ENCODE measurements around the gene MLC1.
"Not testable (repeated sequence)": the region's sequence is repeated elsewhere in the genome, so short reads cannot be mapped to it uniquely, and the experiment has no call there.

Gene MLC1

DNA sequence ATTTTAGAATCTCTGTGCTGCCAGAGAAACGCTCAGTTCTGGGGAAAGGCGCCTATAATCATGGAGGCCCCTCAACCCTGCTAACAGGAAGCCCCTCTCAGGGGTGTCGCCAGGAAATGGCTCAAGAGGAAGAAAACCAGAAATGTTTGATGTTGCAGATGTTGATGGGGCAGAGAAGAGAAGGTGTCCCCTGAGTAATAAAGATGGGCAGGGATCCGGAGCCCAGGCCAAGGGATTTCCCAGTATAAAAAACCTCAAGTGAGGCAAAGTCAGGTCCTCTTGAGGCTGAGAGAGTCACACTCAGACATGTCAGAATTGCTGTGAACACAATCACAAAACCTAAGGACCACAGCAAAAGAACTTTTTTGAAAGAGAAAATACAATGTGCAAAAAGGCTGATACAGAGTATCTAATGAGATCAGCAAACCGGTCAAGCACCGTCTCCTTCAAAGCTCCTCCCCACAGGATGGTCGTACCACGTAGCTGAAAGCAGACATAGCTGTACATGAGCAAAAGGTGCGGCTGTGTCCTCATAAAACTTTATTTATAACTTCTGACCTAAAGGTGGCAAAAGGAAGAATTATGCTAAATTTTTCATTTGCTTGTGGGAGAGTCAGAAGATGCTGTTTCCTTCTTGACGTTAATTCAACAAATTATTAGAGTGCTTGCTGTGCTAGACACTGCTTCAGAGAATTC lies 16.8 kb upstream of the MLC1 start:
- DNase-seq, result no peak

DNA sequence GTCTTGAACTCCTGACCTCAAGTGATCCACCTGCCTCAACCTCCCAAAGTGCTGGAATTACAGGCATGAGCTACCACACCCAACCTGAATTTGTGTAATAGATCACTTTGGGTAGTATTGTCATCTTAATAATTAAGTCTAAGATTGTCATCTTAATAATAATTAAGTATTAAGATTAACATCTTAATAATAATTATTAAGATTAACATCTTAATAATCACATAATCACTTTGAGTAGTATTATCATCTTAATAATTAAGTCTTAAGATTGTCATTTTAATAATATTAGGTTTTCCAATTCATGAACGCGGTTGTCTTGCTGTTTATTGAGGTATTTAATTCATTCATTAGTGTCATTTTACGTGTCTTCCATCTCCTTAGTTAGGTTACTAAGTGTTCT lies 12.8 kb upstream of the MLC1 start:
- DNase-seq, result no peak

DNA sequence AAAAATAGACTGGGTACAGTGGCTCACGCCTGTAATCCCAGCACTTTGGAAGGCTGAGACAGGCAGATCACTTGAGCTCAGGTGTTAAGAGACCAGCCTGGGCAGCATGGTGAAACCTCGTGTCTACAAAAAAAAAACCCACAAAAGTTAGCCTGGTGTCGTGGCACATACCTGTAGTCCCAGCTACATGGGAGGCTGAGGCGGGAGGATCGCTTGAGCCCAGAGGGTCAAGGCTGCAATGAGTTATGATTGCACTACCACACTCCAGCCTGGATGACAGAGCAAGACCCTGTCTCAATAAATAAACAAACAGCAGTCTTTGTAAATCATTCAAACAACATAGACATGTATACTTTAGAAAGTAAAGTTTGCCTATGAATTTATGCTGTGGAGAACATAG lies 7.1 kb upstream of the MLC1 start:
- no peak for DNase-seq

DNA sequence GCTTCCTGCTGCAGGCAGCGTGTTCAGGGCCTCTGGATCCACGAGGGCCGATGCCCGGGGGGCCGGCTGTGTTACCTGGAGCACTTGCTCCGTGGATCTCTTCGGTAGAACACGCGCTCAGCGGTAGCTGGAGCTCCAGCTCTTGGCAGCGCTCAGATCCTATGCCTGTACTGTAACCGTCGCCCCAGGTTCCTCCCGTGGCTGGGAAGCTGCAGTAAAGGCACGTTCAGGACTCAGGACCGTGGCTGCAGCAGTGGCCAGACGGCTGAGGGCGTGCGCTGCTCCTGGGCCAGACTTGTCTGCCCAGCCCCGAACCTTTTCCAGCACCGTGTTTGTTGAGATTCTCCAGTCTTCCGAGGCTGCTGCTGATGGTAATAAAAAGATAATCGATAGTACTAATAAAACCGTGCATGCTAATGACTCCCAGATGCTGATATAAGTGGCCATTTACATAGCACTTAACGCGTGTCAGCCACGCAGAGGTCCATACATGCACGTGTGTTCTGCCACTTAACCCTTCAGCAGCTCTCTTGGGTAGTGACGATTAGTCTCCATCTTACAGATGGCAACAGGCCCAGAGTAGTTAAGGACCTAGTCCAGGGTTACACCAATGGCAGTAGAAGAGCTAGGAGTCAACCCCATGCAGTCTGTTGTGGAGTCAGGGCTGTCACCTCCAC lies 6.0 kb upstream of the MLC1 start:
- no peak for DNase-seq

DNA sequence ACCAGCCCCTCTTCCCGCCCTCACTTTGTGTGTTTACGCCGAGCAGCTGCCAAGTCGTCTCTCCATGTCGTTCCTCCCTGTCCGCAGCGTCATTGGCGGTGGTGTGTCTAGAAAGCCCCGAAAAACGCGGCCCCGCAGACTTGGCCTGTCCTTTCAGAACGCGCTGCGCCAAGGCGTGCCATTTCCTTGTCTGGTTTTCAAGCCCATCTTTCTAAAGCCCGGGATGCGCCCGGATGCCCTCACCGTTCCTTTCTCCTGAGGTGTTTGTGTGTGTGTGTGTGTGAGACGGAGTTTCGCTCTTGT lies 5.1 kb upstream of the MLC1 start:
- no peak for DNase-seq

DNA sequence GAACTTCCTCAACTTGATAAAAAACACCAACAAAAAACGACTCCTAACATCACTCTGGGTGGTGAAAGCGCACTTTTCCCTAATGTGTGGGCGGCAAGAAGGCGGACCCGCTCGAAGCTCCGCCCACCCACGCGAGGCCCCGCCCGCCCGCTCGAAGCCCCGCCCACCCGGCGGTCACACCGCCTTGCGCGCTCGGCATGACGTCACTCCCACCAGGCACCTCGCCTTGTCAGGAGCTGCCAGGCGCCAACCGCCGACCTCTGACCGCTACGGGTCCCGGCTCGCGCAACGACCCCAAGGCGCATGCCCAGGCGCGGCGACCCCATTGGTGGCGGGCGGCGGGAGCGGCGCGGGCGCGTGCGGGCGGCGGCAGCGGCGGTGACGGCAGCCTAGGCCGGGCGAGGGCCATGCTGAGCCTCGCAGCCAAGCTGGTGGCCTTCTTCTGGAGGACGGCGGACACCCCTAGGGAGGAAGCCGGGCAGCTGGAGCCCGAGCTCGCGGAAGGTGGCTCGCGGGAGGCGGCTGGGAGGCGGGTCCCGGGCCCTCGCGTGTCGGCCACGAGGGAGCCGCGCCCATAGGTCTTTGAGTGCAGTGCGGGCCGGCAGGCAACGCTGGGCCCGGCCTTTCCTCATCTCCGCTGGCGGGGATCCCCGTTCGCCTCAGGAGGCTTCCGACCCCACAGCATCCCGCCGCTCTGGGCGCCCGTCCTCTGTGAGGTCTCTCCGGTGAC lies 4.6 kb upstream of the MLC1 start, which contains the start of gene MOV10L1:
Gene MOV10L1, plus strand, starts transcription at position 325 of the 730 bp plus-strand sequence. Its CDS starts 83 bp downstream, at position 408.
- no peak for DNase-seq

DNA sequence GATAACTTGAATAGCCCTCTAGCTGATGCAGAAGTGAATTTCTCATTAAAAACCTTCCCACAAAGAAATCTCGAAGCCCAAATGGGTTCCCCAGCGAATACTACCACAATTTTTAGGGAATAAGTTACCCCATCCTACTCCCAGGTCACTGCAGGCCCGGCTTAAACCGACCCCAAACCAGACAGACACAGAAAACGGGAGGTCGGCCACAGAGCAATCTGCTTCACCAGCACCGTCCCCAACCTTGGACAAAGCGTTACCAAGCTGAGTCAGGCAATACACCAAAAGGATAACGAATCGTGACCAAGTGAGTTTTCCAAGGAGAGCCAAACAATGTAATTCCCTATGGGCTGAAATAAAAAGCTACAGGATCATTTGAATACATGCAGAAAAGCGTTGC lies 4.0 kb upstream of the MLC1 start:
- no peak for DNase-seq

DNA sequence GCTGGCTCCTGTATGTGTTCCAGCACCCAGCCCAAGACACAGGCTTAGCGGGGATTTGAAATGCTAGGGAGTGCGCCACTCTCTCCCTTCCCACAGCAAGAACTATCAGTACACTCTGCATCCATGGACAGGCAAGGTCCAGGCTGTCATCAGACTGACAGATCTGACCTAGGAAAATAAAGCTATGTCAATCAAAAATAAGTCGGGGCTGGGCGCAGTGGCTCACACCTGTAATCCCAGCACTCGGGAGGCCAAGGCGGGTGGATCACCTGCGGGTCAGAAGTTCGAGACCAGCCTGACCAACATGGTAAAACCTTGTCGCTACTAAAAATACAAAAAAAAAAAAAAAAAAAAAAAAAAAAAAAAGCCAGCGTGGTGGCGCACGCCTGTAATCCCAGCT lies 2.9 kb upstream of the MLC1 start:
- no peak for DNase-seq

DNA sequence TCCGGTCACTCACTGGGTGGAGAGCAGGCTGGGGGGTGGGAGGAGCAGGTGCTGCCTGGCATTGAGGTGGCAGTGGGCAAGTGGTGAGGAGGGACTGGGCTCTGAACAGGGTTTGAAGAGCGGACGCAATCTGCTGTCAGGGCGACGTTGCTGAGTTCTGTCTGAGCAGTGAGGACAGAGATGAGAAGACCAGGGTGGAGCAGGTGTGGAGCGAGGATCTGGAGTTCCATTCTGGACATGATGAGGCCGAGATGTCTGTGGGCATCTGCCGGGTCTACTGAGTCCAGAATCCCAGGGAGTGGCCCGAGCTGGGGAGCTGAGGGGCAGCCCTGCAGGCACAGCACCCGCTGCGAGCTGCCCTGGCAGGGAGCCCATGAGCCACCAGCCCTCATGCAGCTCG lies 2.4 kb upstream of the MLC1 start:
- no peak for DNase-seq

DNA sequence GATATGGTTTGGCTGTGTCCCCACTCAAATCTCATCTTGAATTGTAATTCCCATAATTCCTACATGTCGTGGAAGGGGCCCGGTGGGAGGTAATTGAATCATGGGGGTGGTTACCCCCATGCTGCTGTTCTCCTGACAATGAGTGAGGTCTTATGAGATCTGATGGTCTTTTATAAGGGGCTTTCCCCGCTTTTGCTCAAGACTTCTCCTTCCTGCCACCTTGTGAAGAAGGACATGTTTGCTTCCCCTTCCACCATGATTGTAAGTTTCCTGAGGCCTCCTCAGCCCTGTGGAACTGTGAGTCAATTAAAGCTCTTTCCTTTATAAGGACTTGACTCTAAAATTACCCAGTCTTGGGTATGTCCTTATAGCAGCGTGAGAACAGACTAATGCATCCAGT lies 1.7 kb upstream of the MLC1 start:
- DNase-seq, result not testable (repeated sequence)

DNA sequence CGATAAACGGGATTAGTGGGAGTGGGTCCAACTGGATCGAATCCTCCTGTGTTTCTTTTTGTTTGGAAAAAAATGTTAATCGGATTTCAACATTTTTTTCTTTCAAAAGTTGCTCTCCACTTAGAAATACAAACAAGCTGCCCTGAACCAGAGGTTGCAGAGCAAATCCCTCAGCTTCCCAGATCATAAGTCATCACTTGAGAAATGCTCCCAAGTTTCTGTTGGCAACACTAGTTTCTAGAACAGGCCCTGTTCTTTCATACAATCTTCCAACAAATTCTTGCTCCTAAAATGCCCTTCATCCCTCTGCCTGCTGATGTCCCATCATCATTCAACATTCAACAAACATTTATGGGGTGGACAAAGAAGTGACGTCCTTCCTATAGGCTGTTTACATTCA lies 1.3 kb upstream of the MLC1 start:
- no peak for DNase-seq

DNA sequence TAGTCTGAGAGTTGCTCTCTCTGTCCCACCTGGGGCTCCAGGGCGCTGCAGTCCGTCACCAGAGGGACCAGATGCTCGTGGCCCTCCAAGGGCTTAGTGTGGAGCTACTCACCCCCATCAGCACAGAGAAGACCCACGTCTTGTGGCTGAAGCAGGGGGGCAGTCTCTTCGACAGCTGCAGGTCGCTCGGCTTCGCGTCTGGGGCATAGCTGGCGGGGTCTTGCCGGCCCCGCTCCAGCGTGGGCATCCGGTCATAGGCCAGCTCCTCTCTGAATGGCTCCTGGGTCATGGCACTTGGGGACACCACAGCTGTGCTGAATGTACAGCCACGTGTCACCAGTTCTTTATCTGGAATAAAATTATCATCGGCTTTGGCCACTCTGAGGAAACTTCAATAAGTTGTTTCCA lies 608 bp downstream of the MLC1 start:
- no peak for DNase-seq

DNA sequence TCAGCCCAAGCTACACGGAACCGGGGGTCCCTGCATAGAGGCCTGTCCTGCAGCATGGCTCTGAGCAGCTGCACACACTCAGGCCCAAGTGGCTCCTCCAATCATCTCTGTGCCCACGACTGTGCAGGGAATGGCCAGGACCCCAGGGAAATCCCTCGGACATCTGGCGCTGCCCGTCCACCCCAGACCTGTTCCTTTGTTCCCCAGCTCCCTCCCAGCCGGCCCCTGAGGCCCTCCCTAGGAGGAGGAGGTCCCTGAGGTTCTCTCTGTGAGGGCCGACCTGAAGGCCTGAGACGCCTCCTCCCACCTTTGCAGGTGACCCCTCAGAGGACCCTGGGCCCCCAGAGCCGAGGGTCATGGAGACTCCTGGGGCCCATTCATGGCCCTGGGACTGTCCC lies 1.1 kb downstream of the MLC1 start:
- DNase-seq, result no peak

DNA sequence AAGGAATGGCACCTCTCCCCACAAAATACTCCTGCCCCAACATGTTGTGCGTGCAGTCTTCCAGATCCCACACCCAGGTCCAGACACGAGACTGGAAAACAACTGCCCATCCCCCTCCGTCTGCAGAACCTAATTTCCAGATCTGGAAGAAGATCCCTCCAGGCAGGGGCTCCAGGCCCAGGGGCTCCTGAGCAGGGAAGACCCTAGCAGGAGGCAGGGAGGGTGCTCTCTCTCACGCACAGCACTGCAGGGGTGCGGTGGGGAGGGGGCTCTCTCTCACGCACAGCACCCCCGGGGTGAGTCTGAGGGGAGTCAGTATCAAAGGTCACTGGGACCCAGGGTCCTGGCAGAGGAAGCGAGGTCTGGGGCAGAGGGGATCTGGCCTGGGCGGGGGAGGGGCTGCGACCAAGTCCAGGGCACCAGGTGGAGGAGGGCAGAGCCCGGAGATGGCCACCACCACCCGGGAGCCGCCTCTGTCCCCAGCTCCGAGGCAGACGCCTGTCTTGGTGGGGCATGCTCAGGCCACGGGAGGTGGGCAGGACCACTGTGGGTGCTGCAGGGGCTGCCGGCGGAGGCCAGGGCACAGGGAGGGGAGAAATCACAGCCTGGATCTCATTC lies 1.7 kb downstream of the MLC1 start:
- DNase-seq, result no peak

DNA sequence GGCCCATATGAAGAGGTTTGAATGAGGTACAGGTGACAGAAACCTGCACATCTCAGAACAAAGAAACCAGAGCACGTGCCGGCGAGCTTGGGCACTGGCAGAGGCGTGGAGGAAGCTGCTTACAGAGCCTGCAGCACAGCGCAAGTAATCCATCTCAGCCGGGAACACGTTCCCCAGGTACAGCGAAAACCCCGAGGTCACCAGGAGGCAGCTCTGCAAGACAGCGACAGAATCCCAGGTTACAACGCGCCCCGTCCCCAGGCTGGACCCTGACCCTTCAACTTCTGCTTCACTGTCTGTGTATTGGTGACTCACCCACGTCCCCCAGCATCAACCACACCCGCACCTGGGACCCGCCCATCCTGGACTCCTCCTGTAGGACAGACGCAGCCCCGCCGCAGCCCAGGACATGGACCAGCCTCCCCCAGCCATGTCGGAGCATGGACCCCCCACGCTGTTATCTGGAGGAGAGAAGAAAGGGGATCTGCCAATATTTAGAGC lies 2.2 kb downstream of the MLC1 start:
- DNase-seq, result no peak

DNA sequence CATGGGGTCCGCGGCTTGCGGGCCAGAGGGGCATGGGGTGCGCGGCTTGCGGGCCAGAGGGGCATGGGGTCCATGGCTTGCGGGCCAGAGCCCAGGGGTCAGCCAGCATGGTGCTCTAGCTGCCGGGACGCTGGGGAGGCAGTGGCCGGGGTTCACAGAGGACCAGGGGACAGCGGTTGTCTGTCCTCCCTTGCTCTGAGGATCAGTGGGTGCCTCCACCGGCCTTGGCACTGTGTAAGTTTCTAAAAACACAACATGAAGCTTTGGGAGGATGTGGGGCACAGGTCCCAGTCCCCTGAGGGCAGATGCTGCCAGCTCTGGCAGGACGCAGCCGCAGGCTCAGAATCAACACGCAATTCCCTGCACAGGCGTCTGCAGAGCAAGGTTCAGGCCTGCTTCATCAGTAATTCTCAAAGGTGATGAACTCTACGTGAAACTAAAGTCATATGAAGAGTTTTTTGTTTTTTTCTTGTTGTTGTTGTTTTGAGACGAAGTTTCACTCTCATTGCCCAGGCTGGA lies 3.0 kb downstream of the MLC1 start:
- no peak for DNase-seq

DNA sequence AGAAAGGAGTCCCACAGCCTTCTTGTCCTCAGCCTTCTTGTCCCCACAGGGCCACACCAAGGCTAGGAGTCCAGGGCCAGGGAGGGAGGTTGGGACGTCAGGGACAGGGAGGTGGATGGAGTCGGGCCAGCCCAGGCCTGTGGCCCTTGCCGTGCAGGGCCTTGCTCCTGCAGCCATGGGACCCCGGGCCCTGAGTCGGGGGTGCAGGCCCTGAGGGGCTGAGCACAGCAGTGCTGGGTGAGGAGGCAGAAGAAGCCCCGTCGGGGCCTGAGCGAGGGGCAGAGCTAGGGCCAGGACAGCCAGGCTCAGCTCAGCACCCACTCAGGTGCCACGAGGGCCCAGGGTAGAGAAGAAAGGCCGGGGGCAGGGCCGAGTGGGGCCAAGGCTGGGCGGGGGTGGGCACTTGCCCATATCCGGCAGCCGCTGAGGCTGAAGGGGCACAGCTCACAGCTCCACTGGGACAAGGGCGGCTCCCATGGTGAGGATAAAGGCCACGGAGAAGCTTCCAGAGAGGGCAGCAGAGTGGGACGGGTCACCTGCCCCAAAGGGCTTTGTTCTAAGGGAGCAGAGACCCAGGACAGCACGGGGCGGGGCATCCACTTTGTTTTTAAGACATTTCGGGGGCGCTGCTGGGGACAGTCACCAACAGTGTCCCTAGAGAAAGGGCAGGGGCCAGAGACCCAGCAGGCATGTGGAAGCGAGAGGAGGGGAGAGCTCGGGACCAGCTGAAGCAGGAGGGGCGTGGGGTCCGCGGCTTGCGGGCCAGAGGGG lies 3.6 kb downstream of the MLC1 start:
- no peak for DNase-seq

DNA sequence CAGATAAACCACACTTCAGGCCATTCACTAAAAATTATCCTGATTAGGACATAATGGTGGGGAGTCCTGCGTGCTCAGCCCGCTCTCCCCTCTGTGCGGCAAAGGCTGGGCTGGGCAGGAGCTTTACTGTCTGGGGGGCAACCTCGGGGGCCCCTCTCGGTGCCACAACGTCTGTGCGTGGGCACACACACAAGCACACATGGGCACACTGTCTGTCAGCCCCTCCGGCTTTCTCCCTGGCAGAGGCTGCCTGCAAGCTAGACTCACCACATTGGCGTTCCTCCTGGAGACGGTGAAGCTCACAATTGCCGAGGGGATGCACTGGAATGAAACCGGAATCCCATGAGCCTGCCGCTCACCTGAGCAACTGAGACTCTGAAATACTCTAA lies 5.2 kb downstream of the MLC1 start:
- DNase-seq, result no peak

DNA sequence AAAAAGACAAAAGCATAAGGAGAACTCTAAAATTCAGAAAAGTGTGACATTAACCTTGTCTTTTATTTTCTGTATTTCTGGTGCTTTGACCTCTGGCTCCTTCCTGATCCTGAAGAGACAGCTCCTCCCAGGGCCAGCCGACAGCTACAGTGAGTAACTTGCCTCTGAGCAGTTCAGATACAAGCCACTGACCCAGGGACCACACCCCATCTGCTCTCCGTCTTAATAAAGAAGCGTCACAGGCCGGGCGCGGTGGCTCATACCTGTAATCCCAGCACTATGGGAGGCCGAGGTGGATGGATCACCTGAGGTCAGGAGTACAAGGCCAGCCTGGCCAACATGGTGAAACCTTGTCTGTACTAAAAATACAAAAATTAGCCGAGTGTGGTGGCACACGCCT lies 6.5 kb downstream of the MLC1 start:
- no peak for DNase-seq

DNA sequence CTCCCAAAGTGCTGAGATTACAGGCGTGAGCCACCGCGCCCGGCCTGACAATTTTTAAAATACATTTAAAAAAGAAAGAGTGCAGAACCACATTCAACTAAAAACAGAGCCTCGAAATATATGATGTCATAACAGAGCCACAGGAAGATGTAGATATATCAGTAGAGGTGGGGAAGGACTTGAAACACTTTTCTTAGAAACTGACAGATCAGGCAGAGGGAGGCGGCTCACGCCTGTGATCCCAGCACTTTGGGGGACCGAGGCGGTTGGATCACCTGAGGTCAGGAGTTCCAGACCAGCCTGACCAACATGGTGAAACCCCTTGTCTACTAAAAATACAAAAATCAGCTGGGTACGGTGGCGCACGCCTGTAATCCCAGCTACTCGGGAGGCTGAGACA lies 7.0 kb downstream of the MLC1 start:
- DNase-seq, result no peak

DNA sequence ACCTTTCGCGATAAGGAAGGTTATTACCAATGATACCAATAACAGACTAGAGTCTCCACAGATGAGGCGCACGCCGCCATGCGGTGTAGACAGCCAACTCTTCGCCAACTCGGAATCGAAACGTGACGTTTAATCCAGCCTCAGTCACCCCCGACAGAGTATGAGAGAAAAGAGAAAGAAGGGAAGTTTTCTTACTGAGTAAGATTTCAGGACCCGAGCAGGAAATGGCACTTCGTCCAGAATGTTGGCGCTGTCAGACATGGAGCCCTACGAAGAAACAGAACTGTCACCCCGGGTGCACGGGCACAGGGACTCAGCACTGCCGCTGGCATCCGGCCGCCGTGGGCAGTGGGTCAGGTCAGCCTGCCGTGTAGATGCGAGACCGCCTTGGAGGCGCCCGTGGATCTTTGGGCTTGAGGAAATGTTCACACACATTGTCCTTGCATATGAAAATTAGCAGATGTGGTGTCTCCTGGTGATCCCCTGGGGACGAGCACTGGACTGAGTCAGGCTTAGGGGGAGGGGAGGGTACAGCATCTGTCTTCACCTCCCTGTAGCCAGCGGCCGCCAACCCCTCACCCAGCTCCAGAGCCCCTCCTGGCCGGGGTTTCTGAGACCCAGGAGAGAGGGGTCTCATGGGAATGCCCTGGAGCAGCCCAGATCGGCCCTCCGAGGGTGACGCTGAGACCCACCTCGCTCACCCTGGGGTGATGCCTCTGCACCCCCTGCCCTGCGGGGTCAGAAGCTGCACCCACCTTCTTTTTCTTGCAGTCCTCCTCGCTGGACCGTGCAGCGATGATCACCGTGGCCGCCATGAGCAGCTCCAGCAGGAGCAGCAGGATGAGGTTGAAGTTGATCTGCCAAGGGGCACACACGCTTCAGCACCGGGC lies 8.3 kb downstream of the MLC1 start:
- no peak for DNase-seq
